ENCODE measurements around the gene GLRA3.
A peak's percentile ranks its signal among the peaks of the same experiment; 100 is the strongest.
"Not testable (repeated sequence)": the region's sequence is repeated elsewhere in the genome, so short reads cannot be mapped to it uniquely, and the experiment has no call there.

Gene GLRA3

DNA sequence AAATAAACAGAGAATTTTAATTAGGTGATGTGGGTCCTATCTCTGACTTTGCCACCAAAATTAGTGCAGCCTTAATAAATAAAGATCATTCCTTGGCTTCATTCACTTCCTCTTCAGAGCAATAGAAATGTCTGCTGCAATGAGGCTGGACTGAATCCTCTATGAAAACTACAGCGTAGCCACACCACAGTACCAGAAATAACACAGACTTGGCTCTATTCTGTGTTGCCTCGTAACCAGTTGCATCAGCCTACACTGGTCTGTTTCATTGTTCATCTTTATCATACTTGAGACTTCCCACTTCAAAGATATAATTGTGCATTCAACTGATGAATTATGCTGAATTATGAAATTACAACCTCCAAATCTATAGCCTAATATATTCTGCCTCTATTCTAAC is 15.8 kb downstream of the GLRA3 start:
- no peak for DNase-seq (ENCODE audit: low read depth)
- H3K4me3 ChIP-seq (ENCODE audit: low read depth, low read length): no peak overlapping the region
- TF ChIP-seq CTCF (conservative IDR thresholded peaks at IDR 0.05; ENCODE audit: low read depth, low read length): no peak

DNA sequence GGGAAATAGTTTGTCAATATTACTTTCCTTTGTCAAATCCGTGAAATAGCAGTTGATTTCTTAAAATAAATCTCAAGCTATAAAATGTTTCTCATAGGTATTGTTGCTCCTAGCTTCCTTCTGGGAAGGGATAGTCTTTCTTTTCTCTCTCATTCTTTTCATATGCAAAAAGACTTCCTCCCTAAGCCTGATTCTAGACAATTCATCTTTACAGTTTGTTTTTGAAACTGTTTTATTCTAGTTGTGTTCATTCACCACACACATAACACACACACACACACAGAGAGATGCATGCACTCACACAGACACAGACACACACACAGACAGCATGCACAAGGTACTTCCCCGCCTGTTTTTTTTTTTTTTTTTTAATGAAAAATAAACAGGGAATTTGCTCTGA is 18.2 kb downstream of the GLRA3 start:
- H3K4me3 ChIP-seq (ENCODE audit: low read depth, low read length): no peak overlapping the region
- DNase-seq (ENCODE audit: low read depth): no peak
- no peak for TF ChIP-seq CTCF (conservative IDR thresholded peaks at IDR 0.05; ENCODE audit: low read depth, low read length)

GRCh38 chr4:174808836-174809235 is 20.2 kb downstream of the GLRA3 start:
- H3K4me3 ChIP-seq (ENCODE audit: low read depth, low read length): no peak overlapping the region
- TF ChIP-seq CTCF (conservative IDR thresholded peaks at IDR 0.05; ENCODE audit: low read depth, low read length): no peak
- DNase-seq (ENCODE audit: low read depth): no peak

GRCh38 chr4:174808119-174808518 is 20.9 kb downstream of the GLRA3 start:
- DNase-seq (ENCODE audit: low read depth): no peak
- no peak for TF ChIP-seq CTCF (conservative IDR thresholded peaks at IDR 0.05; ENCODE audit: low read depth, low read length)
- H3K4me3 ChIP-seq (ENCODE audit: low read depth, low read length): no peak overlapping the region

DNA sequence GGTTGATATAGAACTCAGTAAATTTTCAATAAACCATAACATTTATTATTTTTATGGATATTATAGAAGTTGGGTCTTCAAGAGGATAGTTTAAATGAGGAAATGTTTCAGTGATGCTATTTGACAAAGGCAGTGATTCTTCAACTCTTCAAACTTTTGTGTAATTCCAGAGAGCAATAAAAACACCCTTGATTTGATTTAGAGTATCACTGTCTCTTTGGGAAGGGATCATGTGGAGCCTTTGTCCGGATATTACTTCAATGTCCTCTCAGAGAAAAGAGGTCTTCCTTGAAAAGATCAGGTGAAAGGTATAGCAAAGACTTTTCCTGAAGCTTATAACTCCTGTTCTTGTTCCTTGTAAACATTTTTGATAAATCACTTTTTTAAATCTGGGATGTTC is 23.3 kb downstream of the GLRA3 start:
- DNase-seq (ENCODE audit: low read depth): no peak
- H3K4me3 ChIP-seq (ENCODE audit: low read depth, low read length): no peak overlapping the region
- TF ChIP-seq CTCF (conservative IDR thresholded peaks at IDR 0.05; ENCODE audit: low read depth, low read length): no peak

GRCh38 chr4:174794543-174795094 is 34.4 kb downstream of the GLRA3 start:
- no peak for TF ChIP-seq CTCF (conservative IDR thresholded peaks at IDR 0.05; ENCODE audit: low read depth, low read length)
- peak; percentile 39 for DNase-seq (ENCODE audit: low read depth)
- H3K4me3 ChIP-seq (ENCODE audit: low read depth, low read length): no peak overlapping the region

DNA sequence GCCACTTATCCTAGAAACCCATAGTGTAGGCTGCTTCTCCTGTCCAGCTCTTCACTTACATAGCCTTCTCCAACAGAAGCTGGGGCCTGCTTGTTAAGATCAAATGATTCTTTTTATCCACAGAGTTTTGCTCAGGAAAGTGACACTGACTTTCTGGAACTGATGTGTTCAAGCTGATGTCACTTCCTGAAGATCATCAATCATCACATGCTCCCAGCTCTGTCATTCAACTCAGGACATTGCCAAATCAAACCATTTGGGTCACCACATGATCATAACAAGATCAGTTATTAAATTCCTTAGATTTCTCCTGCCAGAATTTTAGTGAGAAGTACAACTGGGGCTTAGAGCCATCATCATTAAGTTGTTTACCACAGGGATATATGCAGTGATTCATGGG is 39.4 kb downstream of the GLRA3 start:
- TF ChIP-seq CTCF (conservative IDR thresholded peaks at IDR 0.05; ENCODE audit: low read depth, low read length): no peak
- no peak overlapping the region for H3K4me3 ChIP-seq (ENCODE audit: low read depth, low read length)
- peak; percentile 5 for DNase-seq (ENCODE audit: low read depth)

DNA sequence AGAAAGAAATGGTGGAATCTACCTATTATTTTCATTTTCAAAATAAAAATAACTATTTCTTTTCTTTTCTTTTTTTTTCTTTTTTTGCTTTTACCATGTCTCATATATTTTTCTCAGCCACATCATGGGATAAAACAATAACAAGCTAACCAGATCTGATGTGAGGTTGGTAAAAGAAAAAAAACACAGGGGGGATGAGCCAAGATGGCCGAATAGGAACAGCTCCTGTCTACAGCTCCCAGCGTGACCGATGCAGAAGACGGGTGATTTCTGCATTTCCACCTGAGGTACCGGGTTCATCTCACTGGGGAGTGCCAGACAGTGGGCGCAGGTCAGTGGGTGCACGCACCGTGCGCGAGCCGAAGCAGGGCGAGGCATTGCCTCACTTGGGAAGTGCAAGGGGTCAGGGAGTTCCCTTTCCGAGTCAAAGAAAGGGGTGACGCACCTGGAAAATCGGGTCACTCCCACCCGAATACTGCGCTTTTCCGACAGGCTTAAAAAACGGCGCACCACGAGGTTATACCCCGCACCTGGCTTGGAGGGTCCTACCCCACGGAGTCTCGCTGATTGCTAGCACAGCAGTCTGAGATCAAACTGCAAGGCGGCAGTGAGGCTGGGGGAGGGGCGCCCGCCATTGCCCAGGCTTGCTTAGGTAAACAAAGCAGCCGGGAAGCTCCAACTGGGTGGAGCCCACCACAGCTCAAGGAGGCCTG is 50.6 kb downstream of the GLRA3 start:
- DNase-seq (ENCODE audit: low read depth): not testable (repeated sequence)

More for the DNA sequence above, 50.6 kb downstream of the GLRA3 start:
- H3K4me3 ChIP-seq (ENCODE audit: low read depth, low read length): not testable (repeated sequence)
